Measurements from ENCODE around the gene FAIM. TPM values are rescaled to one million over a fixed set of nuclear protein-coding genes. Genes with fewer than 3 reads are reported as not detected.

FAIM gene
- total and polyA plus RNA-seq, 2 of the 8 experiments (the other 6 are each of a cell fraction or from before 2014, with no cell fraction given): 1.2 to 7.1 TPM

- TF ChIP-seq SAP30 (IDR thresholded peaks at IDR 0.05; ENCODE audit: insufficient read depth, insufficient replicate concordance, low read length) (no peak), SRF (IDR thresholded peaks at IDR 0.05; ENCODE audit: low read depth, low read length) (no peak), EGR1 (IDR thresholded peaks at IDR 0.05; ENCODE audit: borderline replicate concordance, low read depth, low read length) (no peak), SP1 (IDR thresholded peaks at IDR 0.05; ENCODE audit: low read depth, low read length) (no peak)
Measured at GRCh38 chr3:138678086-138678485, 69.5 kb downstream of the FAIM start (continued).
